T1000 (cell line): ENCODE results near the gene CCT7.

Experiments used
- DNase-seq: peaks from one replicate; lab custom pipeline; 2025; ENCODE audit warnings: mixed read lengths; lab: John Stamatoyannopoulos, UW

The CCT7 gene

GRCh38 chr2:73294239-73294638 lies 60.1 kb downstream of the CCT7 start:
- DNase-seq: no peak

GRCh38 chr2:73295751-73296400 lies 61.8 kb downstream of the CCT7 start:
- no peak for DNase-seq

GRCh38 chr2:73297151-73297559 lies 63.0 kb downstream of the CCT7 start:
- no peak for DNase-seq

GRCh38 chr2:73297586-73297985 lies 63.5 kb downstream of the CCT7 start:
- DNase-seq: no peak

- DNase-seq: no peak
These were observed 66.8 kb downstream of the CCT7 start for GRCh38 chr2:73300926-73301325.

GRCh38 chr2:73301636-73302035 lies 67.5 kb downstream of the CCT7 start:
- DNase-seq: no peak
